A549 (cell line): ENCODE measurements around the gene ESAM. TPM values are rescaled to one million over a fixed set of nuclear protein-coding genes. Genes with fewer than 3 reads are reported as not detected.

ENCODE experiments used
- ATAC-seq, 2 experiments: fragments of 200-7000 bp in 1 of 2; fragments of >200 bp in 1 of 2; cut with Nextera tagmentation in 1 of 2; cut with Tn5 transposase in 1 of 2; 3 replicates each; pipeline versions ENCODE4 v1.8.0 to v1.9.1; 2018 to 2020; ENCODE audit warnings: mild to moderate bottlenecking in 1 of 2, moderate library complexity in 1 of 2
- CTCF ChIA-PET: fragments of 300-600 bp; sonication (Branson Sonifier 250); formaldehyde crosslinking; extraction: SDS; loops from one replicate; lab custom pipeline; 2021; ENCODE audit warnings: antibody characterized with exemption, inconsistent platforms; lab: Yijun Ruan, JAX
- POLR2A ChIA-PET: fragments of 350-600 bp; formaldehyde crosslinking; extraction: SDS; loops from one replicate; lab custom pipeline; 2021; ENCODE audit warnings: antibody characterized with exemption, inconsistent platforms; lab: Yijun Ruan, JAX
- DNase-seq, 2 experiments: peaks; one replicate each; pipeline versions ENCODE4 v3.0.0 to v3.0.0-alpha.2; 2011 to 2016; ENCODE audit warnings: low read depth in 1 of 2, low spot score in 1 of 2
- FAIRE-seq: peaks from 2 replicates; lab custom pipeline; 2011; peaks lifted over from hg19 to GRCh38; lab: Jason Lieb, UNC
- H3K27ac ChIP-seq, 2 experiments: fragments of >200 bp; sonication (Bioruptor Twin); formaldehyde crosslinking; 3 replicates each; pipeline ENCODE4 v1.5.1; 2016 to 2017
- H3K4me1 ChIP-seq: fragments of >200 bp; sonication (Bioruptor Twin); formaldehyde crosslinking; 3 replicates; pipeline ENCODE4 v1.6.1; 2016
- H3K4me2 ChIP-seq: fragments of >200 bp; sonication (Bioruptor Twin); formaldehyde crosslinking; 3 replicates; pipeline ENCODE4 v1.6.1; 2016
- H3K4me3 ChIP-seq: fragments of >200 bp; sonication (Bioruptor Twin); formaldehyde crosslinking; 3 replicates; pipeline ENCODE4 v1.5.1; 2016
- H3K9me3 ChIP-seq: fragments of >200 bp; sonication (Bioruptor Twin); formaldehyde crosslinking; 3 replicates; pipeline ENCODE4 v1.6.1; 2016
- BHLHE40 ChIP-seq: IDR thresholded peaks from 2 replicates; pipeline ENCODE4 v1.6.1; 2012; ENCODE audit warnings: low read depth, low read length, inconsistent platforms
- CEBPB ChIP-seq, 2 experiments: fragments of >200 bp in 1 of 2; sonication (Bioruptor Twin) in 1 of 2; formaldehyde crosslinking in 1 of 2; IDR thresholded peaks; 2 replicates each; pipeline ENCODE4 v1.6.1; 2012 to 2016
- CHD2 ChIP-seq: fragments of 150-350 bp; IDR thresholded peaks from 2 replicates; pipeline ENCODE4 v1.6.1; 2014; ENCODE audit warnings: low read length; ENCODE audit not compliant: partially characterized antibody
- CHD4 ChIP-seq: fragments of 200-600 bp; sonication (generic); IDR thresholded peaks from 2 replicates; pipeline ENCODE4 v1.6.1; 2016; ENCODE audit warnings: antibody characterized with exemption, mild to moderate bottlenecking, borderline replicate concordance
- FOXS1 ChIP-seq: fragments of 250-450 bp; sonication (Bioruptor Pico); IDR thresholded peaks from 2 replicates; pipeline ENCODE4 v1.5.0; 2020; ENCODE audit warnings: mild to moderate bottlenecking, moderate library complexity
- GATA3 ChIP-seq: IDR thresholded peaks from 2 replicates; pipeline ENCODE4 v1.6.1; 2012; ENCODE audit warnings: borderline replicate concordance
- JUN ChIP-seq, 2 experiments: fragments of >200 bp; sonication (Bioruptor Twin); formaldehyde crosslinking; IDR thresholded peaks; 2 replicates in 1 of 2; 3 replicates in 1 of 2; pipeline ENCODE4 v1.6.1; 2016 to 2017
- KDM5A ChIP-seq: fragments of 200-600 bp; sonication (generic); IDR thresholded peaks from 2 replicates; pipeline ENCODE4 v1.6.1; 2016; ENCODE audit warnings: antibody characterized with exemption, mild to moderate bottlenecking
- NPAS2 ChIP-seq: fragments of 250-450 bp; sonication (Bioruptor Pico); IDR thresholded peaks from 2 replicates; pipeline ENCODE4 v1.8.0; 2022; ENCODE audit warnings: mild to moderate bottlenecking, moderate library complexity, borderline replicate concordance
- PHF8 ChIP-seq: fragments of 200-600 bp; sonication (generic); IDR thresholded peaks from 2 replicates; pipeline ENCODE4 v1.6.1; 2016; ENCODE audit warnings: low read depth, mild to moderate bottlenecking, antibody characterized with exemption, moderate library complexity, borderline replicate concordance
- POLR2A ChIP-seq: IDR thresholded peaks from 2 replicates; pipeline ENCODE4 v1.6.1; 2012; ENCODE audit warnings: mild to moderate bottlenecking, low read length
- POLR2AphosphoS2 ChIP-seq: conservative IDR thresholded peaks from 2 replicates; pipeline ENCODE4 v1.6.1; 2012; ENCODE audit warnings: low read length, improper control_type of control experiment, inconsistent platforms
- SMC3 ChIP-seq: fragments of >200 bp; sonication (Bioruptor Twin); formaldehyde crosslinking; IDR thresholded peaks from 3 replicates; pipeline ENCODE4 v1.6.1; 2018; ENCODE audit warnings: inconsistent platforms
- SREBF2 ChIP-seq: fragments of 450-650 bp; IDR thresholded peaks from 2 replicates; pipeline ENCODE4 v1.6.1; 2014; ENCODE audit warnings: mild to moderate bottlenecking, moderate library complexity
- TFCP2L1 ChIP-seq: fragments of 250-450 bp; sonication (Bioruptor Pico); IDR thresholded peaks from 2 replicates; pipeline ENCODE4 v1.5.0; 2021; ENCODE audit warnings: mild to moderate bottlenecking
- TP53 ChIP-seq: fragments of 250-450 bp; sonication (Bioruptor Pico); IDR thresholded peaks from 2 replicates; pipeline ENCODE4 v1.5.0; 2021; ENCODE audit warnings: mild to moderate bottlenecking, moderate library complexity
- USF2 ChIP-seq: fragments of 450-650 bp; IDR thresholded peaks from 2 replicates; pipeline ENCODE4 v1.6.1; 2014; ENCODE audit warnings: antibody characterized with exemption
- ZC3H11A ChIP-seq: fragments of 450-650 bp; IDR thresholded peaks from 2 replicates; pipeline ENCODE4 v1.6.1; 2014; ENCODE audit warnings: antibody characterized with exemption, mild to moderate bottlenecking
- WGBS: methylation state at CpG from one replicate; pipeline ENCODE4 v1.1.6; 2017; ENCODE audit errors: missing lambda C conversion rate; 5-methylcytosine and 5-hydroxymethylcytosine counted together
- polyA plus RNA-seq, 4 experiments: library from polyadenylated mRNA; depleted of rRNA in 3 of 4; stranded (reverse); fragments of >200 nt; fragmentation: RNase III in 1 of 4; extraction: RNeasy Plus Mini Kit Qiagen cat#74134 plus additional on column Dnase treatment in 1 of 4; gene quantifications; 2 replicates in 3 of 4; 3 replicates in 1 of 4; pipeline ENCODE4 v1.2.3, GENCODE V29; 2011 to 2017
- TF ChIP-seq, protein P1 (sequence below): fragments of 200-600 bp; sonication (generic); IDR thresholded peaks from 2 replicates; pipeline ENCODE4 v1.6.1; 2016; ENCODE audit warnings: antibody characterized with exemption, mild to moderate bottlenecking, moderate library complexity
- TF ChIP-seq, protein P2 (sequence below): fragments of 150-350 bp; IDR thresholded peaks from 2 replicates; pipeline ENCODE4 v1.6.1; 2014; ENCODE audit warnings: low read depth, mild to moderate bottlenecking, low read length
- TF ChIP-seq, protein P3 (sequence below): IDR thresholded peaks from 2 replicates; pipeline ENCODE4 v1.6.1; 2012

Gene ESAM
- polyA plus RNA-seq, 2 of the 4 experiments (the other 2 are of a cell fraction): 6.2 to 11.7 TPM

GRCh38 chr11:124722176-124722575 lies 39.9 kb downstream of the ESAM start (continued):
- TF ChIP-seq, protein P1, sequence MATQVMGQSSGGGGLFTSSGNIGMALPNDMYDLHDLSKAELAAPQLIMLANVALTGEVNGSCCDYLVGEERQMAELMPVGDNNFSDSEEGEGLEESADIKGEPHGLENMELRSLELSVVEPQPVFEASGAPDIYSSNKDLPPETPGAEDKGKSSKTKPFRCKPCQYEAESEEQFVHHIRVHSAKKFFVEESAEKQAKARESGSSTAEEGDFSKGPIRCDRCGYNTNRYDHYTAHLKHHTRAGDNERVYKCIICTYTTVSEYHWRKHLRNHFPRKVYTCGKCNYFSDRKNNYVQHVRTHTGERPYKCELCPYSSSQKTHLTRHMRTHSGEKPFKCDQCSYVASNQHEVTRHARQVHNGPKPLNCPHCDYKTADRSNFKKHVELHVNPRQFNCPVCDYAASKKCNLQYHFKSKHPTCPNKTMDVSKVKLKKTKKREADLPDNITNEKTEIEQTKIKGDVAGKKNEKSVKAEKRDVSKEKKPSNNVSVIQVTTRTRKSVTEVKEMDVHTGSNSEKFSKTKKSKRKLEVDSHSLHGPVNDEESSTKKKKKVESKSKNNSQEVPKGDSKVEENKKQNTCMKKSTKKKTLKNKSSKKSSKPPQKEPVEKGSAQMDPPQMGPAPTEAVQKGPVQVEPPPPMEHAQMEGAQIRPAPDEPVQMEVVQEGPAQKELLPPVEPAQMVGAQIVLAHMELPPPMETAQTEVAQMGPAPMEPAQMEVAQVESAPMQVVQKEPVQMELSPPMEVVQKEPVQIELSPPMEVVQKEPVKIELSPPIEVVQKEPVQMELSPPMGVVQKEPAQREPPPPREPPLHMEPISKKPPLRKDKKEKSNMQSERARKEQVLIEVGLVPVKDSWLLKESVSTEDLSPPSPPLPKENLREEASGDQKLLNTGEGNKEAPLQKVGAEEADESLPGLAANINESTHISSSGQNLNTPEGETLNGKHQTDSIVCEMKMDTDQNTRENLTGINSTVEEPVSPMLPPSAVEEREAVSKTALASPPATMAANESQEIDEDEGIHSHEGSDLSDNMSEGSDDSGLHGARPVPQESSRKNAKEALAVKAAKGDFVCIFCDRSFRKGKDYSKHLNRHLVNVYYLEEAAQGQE: no peak
- TF ChIP-seq BHLHE40: no peak
- no peak for TF ChIP-seq TP53 (CRISPR knock-in tag)

DNA sequence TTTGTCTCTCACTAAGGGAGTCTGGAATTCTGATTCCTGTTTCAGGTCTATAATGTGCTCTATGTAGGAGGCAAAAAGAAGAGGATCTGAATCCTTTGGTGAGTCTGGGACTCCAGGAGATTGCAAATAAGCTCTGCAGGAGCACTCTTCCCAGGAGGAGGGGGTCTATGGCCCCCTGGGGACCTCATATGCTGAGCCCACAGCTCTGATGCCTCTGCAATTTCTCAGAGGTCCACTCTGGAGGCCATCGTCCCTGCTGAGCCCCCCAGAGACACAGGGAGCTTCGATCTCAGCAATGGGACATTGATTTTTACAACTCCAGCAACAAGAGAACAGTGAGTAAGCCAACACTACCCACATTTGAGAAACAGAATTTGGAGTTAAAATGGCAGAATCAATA lies 42.6 kb downstream of the ESAM start:
- 0% methylated on average over 1 of the region's 2 CpGs for WGBS
- TF ChIP-seq KDM5A: no peak
- TF ChIP-seq CHD2: no peak
- TF ChIP-seq PHF8: no peak
- no peak for TF ChIP-seq FOXS1 (CRISPR knock-in tag)
- TF ChIP-seq, protein P1: no peak
- no peak for TF ChIP-seq SREBF2
- no peak for TF ChIP-seq SMC3
- TF ChIP-seq CEBPB (IDR thresholded peaks at IDR 0.05): no peak
- POLR2A ChIA-PET: no interaction called here
- H3K9me3 ChIP-seq: no peaks in the 10 kb centered on the region
- CTCF ChIA-PET: interaction anchor here (1.0 kb wide), 1 partner anchor 74 kb away, joined by 3 read pairs; no protein-coding TSS in a partner anchor
- DNase-seq (no peak), ATAC-seq (no peak), FAIRE-seq (no peak)
- no peaks in the 10 kb centered on the region for H3K4me1 ChIP-seq
- no peak overlapping the region for H3K4me2 ChIP-seq
- H3K4me3 ChIP-seq: no peak overlapping the region
- no peak overlapping the region for H3K27ac ChIP-seq

DNA sequence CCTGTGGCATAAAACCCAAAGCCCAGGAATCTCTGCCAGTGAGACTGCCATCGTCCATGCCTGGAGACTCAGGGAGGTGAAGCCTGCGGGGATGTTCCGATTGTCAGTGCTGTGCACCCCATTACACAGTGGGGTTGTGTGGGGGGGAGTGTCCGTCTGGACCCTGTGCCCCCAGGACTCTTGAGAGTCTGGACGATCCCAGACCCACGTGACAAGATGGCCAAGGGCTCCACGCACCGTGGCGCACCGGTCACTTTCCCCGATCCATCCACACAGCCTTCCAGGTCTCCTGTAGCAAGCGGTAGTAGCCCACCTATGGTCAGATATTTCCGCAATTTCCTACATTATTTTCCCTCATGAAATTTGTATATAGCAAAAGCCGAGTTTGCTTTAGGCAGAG lies 43.3 kb downstream of the ESAM start:
- FAIRE-seq (no peak), ATAC-seq (no peak; a peak in 1 of 6 replicates), DNase-seq (no peak)
- Histone ChIP-seq H3K9me3 (no peaks in the 10 kb centered on the region), H3K4me1 (no peaks in the 10 kb centered on the region), H3K27ac (no peak overlapping the region), H3K4me3 (peak overlapping the region; percentile 36; the same call in 1 of the 3 replicates), H3K4me2 (peak overlapping the region; percentile 81; the same call in 2 of the 3 replicates)
- no peak for TF ChIP-seq POLR2A
- no peak for TF ChIP-seq GATA3
- TF ChIP-seq, protein P2, sequence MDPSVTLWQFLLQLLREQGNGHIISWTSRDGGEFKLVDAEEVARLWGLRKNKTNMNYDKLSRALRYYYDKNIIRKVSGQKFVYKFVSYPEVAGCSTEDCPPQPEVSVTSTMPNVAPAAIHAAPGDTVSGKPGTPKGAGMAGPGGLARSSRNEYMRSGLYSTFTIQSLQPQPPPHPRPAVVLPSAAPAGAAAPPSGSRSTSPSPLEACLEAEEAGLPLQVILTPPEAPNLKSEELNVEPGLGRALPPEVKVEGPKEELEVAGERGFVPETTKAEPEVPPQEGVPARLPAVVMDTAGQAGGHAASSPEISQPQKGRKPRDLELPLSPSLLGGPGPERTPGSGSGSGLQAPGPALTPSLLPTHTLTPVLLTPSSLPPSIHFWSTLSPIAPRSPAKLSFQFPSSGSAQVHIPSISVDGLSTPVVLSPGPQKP: no peak
- TF ChIP-seq NPAS2 (CRISPR knock-in tag): no peak
- TF ChIP-seq USF2: no peak
- TF ChIP-seq CHD4: no peak
- no peak for TF ChIP-seq ZC3H11A
- TF ChIP-seq JUN (IDR thresholded peaks at IDR 0.05): no peak
- no peak for TF ChIP-seq TFCP2L1 (CRISPR knock-in tag)
- TF ChIP-seq POLR2AphosphoS2: no peak
- TF ChIP-seq, protein P3, sequence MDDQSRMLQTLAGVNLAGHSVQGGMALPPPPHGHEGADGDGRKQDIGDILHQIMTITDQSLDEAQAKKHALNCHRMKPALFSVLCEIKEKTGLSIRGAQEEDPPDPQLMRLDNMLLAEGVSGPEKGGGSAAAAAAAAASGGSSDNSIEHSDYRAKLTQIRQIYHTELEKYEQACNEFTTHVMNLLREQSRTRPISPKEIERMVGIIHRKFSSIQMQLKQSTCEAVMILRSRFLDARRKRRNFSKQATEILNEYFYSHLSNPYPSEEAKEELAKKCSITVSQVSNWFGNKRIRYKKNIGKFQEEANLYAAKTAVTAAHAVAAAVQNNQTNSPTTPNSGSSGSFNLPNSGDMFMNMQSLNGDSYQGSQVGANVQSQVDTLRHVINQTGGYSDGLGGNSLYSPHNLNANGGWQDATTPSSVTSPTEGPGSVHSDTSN: no peak
- CTCF ChIA-PET: interaction anchor here (1.0 kb wide), 1 partner anchor 75 kb away, joined by 3 read pairs; no protein-coding TSS in a partner anchor
- 67% methylated on average over 14 of the region's 14 CpGs for WGBS
- POLR2A ChIA-PET: no interaction called here
